Stimulated activated CD8-positive, alpha-beta memory T cell treated with anti-CD3 and anti-CD28 coated beads, Interleukin-7, amount 100 ng/mL, for 1 hour (primary cell): ENCODE measurements around the gene DTNB.
"Not testable (repeated sequence)": the region's sequence is repeated elsewhere in the genome, so short reads cannot be mapped to it uniquely, and the experiment has no call there.

Experiments used
- DNase-seq, 2 donors: peaks; one replicate each; pipeline ENCODE4 v3.0.0-alpha.2; 2020; ENCODE audit warnings: low read depth in 2 of 2

The DTNB gene

DNA sequence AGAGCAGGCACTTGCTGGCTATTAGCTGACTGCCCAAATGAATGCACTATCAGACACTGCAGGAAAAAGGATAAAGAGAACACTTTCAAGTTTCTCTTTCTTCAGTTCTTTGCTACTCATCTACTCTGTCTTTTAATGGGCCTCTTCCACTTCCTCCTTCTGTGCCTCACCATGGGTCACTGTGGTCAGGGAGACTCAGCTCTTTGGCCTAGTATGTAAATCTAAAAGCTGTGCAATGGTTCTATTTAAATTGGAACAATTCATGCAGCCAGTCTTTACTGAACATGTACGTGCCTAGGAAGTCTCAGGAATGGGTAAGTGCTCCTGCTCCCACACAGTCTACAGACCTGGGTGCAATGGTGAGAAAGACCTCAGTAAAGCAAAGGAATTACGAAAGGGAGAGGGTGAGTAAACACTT, 252.5 kb downstream of the DTNB start:
- DNase-seq, result no peak

DNA sequence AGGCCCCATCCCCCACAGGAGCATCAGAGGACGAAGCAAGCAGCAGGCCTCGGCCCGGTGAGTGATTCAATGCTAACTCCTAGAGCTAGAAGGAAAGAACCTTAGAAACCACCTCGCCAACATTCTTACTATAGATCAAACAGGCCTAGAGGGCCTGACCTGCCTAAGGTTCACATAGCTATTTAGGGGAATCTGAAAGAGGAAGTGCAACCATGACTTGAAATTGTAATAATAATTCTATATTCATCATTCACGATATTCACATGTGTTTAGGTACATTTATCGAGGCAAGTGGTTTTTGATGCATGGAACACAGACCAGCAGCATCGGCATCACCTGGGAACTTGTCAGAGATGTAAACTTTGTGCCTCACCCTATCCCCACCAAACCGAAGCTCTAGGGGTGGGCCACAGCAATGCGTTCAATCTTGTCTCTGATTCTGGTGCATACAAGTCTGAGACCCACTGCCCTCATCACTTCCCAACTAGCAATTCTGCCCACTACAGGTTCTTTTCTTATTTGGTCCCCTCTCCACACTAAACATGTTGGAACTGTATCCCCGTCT, 253.6 kb downstream of the DTNB start:
- DNase-seq, result no peak

DNA sequence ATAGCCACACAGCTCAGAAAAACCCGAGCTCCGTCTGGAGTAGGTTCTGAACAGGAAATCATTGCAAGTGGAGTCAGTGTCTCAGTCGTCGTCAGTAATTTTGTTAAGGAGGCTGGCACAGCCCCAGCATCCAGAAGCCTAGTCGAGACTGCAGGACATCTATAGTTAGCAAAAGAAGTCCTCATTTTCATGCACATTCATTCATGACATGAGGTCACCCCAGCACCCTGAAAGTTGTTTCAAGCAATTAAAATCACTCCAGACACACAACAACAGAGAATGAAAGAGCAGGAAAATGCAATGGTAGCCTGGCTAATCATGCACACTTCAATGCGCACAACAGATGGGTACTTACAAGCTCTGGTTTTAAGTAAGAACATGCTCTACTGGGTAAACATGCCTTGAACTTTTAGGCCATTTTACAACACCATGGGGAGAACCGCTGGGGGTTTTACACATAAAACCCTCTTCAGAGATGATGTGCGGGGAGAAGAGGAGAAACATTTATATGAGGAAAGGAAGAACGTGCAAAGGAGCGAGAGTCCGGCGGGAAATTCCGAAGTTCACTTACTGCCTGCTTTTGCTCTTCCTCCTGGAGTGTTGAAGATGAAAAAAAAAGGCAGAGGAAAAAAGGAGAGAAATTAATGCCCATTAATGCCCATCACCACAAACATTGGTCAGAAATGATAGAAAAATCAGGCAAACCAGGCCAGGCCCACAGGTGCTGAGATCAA, 254.3 kb downstream of the DTNB start:
- DNase-seq, result no peak

DNA sequence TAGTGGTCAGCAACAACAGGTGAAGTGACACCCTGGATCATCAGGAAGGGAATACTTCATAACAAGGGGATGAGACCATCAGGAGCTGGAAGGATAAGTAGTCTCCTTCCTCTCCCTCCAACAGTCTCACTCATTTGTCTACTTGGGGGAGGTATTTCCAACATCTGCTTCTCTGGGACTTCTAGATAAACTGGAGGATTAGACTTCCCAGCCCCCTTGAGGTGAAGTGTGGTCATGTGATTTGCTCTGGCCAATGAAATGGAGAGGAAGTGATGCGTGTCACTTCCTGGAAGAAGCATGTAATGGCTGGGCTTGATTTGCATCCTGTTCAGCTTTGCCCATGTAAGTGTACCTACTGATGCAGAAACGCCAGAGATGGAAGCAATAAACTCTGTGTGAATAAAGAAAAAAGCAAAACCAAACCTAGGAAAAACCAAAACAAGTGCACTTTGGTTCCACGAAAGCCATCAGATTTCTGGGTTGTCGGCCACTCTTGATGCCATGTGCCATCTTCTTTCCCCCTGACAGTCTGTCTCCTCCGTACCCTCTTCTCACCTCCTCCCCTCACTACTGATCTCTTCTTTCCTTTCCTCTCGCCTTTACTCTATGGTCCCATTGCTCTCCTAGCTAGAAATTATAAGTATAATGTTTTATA, 255.5 kb downstream of the DTNB start:
- no peak for DNase-seq

DNA sequence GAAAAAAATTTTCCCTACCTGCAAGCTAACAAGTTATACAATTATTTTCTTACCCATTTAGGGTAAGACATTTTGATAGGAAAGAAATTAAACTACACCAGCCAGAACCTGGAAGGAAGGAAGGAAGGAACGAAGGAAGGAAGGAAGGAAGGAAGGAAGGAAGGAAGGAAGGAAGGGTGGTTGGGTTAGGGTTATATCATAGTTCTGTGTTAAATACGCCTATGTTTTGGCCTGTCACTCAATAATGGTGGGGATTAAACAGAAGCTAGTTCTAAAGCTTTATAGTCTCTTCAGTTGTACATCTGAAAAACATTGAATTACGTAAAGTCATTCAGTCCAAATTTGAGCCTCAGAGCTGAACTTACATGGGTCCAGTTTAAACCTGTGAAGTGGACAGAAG, 256.7 kb downstream of the DTNB start:
- no peak for DNase-seq

DNA sequence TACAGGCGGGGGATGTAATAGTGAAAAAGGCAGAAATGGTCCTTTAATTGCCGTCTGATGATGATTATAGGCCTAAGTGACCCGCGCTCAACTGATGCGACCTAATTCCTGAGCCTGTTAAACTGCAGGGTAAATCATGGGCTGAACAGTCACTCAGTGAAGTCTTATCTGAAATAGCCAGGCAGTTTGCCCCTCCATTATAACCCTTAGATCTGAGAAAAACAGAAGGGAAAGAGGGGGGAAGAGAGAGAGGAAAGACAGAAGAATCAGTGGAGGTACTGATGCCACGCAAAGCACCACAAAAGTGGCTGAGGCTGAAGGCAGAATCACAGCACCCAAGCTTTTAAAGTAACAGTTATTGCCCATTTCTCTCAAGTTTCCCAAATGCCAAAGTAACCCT, 258.6 kb downstream of the DTNB start:
- DNase-seq, result no peak

DNA sequence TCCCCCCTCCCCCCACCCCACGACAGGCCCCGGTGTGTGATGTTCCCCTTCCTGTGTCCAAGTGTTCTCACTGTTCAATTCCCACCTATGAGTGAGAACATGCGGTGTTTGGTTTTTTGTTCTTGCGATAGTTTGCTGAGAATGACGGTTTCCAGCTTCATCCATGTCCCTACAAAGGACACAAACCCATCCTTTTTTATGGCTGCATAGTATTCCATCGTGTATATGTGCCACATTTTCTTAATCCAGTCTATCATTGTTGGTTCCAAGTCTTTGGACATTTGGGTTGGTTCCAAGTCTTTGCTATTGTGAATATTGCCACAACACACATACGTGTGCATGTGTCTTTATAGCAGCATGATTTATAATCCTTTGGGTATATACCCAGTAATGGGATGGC, 260.0 kb downstream of the DTNB start:
- DNase-seq, result not testable (repeated sequence)

DNA sequence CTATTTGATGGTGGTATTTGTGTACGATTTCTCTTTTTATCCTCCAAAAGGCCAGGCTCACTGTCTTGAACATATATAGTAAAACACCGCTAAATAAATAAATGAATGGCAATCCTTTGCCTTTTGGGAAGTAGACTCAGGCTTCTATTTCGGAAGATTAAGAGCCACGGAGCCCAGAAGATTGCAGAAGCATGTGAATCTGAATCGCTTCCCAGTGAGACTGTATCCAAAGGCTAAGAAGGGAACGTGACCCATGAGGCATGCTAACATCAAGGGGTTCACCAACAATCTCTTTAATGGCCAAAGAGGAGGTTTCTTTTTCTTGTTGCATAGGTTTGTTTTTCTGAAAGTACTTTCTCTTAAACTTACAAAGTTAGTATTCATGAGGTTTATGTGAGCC, 261.6 kb downstream of the DTNB start:
- DNase-seq, result no peak

DNA sequence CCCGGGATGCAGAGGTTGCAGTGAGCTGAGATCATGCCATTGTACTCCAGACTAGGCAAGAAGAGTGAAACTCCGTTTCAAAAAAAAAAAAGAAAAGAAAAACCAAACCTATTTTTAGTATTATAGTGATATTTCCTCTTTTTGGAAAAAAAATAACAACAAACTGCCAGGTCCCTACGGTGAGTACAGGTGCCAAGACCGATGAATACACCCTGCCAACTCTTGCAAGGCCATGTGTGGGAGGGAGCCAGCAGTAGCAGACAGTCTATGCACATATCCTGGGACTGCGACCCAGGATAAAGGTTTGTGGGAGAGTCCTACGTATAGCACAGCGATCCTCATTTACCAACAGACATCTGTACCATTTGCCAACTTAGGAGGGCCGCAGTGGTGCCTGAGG, 262.1 kb downstream of the DTNB start:
- DNase-seq, result no peak

DNA sequence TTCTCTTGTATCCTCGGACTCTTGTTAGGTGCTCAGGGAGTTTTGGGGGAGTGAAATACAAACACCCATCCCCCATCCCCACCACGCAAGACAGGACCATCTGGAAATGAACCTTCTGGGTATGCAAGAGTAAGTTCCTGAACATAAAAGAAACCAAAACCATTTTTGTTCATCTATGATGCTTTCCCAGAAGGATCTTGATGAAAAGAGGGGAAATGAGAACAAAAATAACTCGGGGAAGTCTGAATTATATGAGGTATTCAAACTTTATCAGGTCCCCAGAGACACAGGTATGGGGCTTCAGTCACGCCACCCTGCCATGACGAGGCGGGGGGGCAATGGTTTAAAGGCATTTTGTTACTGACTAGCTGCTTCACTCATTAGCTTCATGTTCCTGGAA, 263.0 kb downstream of the DTNB start:
- DNase-seq, result no peak

DNA sequence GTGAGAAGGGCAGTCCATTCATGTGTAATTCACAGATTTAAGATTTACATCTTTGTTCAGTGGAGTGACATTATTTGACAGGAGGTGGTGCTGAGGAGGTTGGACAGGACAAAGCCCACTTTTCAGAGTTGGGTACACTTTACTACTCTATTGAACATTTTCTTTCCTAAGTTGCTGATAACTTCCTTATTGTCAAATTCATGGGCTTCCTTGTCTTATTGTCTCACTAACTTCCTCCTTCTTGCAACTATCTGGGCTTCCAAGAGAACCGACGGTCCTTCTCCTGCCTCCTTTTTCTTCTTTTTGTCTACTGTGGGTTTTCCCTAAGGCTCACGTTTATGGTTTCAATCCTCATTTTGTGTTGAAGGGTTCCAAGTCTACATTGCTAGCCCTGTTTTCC, 263.9 kb downstream of the DTNB start:
- no peak for DNase-seq

DNA sequence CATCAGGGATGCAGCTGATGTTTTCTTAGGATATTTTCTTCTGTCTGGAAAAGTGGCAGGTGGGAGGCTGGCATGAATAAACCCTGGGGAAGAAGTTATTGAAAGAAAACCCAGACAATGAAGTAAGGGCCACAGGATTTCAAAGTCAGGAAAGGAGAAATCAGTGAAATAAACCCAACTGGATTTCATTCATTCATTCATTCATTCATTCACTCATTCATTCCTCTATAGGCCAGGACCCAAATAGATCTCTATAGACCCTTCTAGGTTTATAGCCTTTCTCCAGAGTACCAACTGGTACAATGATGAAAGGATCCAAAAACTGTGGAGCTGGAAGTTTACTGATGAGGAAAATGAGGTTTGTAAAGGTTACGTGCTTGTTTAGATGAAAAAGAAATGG, 264.3 kb downstream of the DTNB start:
- DNase-seq, result no peak

DNA sequence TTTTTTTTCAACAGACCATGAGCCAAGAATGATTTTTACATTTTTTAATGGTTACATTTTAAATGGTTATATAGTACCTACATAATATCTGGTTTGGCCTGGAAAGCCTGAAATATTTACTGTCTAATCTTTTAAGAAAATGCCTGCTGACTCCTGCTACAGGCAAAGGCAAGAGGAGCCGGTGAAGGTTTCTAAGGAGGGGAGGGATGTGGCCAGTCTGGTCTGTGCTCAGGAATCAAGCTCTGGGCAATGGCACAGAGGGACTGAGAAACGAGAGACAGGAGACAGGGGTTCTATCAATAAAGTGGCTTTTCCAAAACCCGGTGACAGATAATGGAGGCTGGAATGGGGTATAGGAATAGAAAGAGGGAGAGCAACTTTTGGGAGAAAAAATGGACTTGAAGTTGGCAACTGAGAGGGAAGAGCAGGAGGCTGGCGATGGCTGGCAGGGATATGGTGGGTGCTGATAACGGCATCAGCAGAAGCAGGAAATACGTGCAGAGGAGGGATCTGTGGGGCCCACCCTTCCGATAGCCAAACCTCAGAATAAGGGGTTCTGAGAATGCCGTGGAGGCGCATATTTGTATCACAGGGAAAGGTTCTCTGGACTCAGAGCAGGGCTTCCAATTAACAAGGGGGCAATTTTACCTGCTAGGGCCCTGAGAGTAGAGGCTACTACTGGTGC, 267.6 kb downstream of the DTNB start:
- DNase-seq, result no peak

DNA sequence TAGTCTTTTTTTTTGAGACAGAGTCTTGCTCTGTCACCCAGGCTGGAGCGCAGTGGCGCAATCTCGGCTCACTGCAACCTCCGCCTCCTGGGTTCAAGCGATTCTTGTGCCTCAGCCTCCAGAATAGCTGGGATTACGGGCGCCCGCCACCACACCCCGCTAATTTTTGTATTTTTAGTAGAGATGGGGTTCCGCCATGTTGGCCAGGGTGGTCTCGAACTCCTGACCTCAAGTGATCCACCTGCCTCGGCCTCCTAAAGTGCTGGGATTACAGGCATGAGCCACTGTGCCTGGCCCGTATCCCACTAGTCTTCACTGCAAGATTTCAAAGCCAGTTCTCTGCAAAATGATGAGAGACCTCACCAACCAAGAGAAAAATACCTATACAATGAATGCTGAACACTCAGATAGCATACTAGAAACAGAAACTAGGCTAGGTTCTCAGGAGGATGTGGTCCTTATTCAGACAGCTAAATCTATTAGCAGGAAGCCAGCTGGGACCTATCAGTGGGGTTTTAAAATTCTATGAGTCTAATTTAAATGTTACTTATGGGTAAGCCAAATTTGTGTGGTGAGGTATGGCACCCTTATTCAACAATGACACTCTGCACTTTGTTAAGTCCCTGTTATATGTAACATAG, 270.1 kb downstream of the DTNB start:
- not testable (repeated sequence) for DNase-seq

DNA sequence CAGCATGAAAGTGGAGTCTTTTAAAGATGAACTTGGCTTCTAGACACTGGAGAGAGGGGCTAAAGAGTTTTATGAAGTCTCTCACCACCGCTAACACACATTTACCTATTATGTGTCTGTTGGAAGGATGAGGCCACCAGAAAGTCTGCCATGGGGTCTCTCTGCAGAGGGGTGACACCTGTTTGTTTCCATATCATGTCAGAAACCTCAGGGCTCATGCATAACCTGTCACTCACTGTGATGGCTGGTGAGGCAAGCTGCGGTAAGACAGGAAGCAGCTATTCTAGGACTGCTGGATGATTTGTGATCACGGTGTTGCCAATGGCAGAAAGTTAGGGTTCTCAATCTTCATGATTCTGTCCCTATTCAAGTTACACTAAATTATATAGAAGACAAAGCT, 270.9 kb downstream of the DTNB start:
- DNase-seq, result no peak

DNA sequence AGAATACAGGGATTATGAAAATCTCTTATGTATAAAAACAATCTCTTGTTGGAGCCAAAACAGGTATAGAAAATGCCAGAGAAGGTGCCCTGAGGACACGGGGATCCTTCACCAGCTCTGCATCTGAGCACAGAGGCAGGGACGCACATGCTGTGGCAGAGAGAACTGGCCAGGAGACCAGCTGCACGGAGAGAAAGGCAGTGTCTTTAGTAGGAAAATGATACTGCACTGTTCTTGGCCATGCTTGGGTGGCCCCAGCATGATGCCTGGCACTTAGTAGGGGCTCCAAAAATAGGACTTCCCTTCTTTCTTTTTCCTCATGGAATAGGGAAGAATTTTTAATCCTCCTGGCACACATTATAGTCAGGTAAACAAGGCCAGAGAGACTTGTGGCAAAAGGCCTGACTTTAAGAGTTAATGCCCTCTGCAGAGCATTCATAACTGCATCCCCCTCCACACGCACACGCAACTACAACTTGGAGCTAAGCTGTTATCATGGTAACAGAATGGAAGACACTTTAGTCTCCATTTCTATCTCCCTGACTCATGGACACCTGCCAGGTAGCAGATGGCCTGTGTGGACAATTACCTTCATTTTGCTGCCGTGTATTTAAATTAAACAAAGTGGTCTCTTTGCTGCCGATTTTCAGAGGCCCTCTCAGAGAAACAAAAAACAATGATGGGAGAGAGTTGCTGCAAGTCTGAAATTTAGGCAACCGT, 271.9 kb downstream of the DTNB start:
- DNase-seq, result no peak

DNA sequence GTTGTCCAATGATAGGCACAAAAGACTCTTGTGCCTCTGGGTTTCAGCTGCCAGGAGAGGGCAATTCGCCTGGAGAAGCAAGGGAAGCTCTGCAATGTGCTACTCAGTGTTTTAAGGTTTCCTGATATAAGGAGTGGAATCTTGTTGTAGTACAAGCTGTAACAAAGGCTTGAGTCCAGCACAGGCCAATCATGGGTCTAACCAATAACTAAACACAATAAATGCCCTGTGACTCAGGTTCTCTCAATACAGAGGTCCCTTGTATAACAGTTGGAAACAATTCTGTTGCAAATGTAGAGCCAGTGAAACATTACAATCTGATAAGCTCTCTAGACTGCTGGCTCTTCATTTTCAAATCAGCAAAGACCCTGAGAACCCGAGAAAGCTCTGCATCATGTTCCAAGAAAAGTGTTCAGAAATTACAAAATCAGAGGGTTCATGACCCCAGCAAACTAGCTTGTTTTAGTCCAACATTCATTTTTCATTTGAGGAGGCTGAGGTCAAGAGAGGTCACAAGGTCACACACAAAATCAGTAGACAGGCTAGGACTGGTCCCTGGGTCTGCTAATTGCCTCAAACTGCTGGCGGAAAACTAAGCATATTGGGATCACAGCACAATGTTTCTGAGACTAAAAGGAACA, 272.7 kb downstream of the DTNB start:
- DNase-seq, result no peak

DNA sequence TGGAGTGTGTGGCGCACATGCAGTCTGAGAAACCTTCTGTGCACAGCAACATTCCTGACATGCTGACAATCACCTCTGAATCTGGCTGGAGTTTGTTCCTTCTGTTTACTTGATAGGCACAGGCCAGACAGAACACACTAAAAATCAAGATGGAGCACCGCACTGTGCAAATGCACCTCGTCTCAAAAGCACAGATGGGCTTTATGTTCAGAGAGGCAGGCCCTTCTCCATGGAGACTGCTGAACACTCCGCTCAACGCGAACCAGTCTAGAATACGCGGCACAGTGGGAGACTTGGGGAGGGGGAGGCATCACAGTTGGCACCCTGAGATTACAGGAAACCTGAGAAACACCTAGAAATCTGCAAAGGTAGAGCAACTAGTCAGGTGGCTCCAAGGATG, 273.2 kb downstream of the DTNB start:
- no peak for DNase-seq

DNA sequence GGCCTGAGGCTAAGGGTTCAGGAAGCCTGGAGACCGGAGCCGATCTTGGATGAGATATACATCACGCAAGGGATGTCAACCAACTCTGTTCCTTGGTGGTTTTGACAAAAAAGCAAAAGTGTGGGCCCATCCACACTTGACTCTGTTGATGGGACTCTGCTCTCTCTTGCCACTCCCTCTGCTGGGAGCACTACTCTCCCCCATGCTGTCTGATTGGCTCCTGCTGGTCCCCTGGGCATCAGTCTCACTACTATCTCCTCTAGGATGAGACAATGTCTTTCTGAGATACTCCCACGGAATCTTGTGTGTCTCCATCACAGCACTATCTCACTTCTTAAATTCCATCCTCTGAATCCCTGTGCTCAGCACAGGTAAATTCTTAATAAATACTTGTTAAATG, 274.8 kb downstream of the DTNB start:
- no peak for DNase-seq

DNA sequence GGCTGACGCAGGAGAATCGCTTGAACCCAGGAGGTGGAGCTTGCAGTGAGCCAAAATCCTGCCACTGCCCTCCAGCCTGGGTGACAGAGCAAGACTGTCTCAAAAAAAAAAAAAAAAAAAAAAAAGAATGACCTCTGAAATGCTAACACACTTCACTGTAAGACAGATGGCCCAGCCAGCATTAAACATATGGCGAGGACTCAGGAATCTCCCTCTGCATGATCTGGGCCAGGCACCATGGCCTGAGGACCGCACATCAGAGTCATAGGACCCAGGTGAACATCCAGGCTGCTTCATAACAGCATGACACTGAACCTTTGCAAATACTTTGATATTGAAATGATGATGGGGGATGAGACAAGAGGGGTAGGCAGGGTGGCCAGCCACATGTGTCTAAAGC, 275.6 kb downstream of the DTNB start:
- DNase-seq, result no peak

DNA sequence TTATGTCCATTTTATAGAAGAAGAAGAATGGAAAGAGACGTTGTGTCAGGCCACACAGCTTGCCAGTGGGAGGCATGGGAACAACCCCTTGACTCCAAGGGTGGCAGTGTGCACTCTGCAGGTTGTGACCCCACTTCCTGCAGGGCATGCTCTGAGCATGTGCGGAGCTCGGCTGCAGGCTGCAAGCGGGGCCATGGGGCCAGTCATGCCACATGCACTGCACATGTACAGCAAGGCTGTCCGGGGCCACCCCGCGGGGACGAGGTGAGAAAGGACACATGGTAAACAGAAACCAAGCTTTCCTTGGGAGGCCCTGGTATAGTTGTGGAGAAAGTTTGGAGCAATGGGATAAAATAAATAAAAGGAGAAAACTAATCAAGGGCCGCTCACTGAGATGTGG, 284.2 kb downstream of the DTNB start:
- no peak for DNase-seq
